ENCODE measurements around the gene PTPRN2. TPM values are rescaled to one million over a fixed set of nuclear protein-coding genes. Genes with fewer than 3 reads are reported as not detected.
"Not testable (repeated sequence)": the region's sequence is repeated elsewhere in the genome, so short reads cannot be mapped to it uniquely, and the experiment has no call there.

The PTPRN2 gene
- polyA plus RNA-seq, 6 donors from 2014 or later: 1.4 to 4.6 (median 3.8) TPM

DNA sequence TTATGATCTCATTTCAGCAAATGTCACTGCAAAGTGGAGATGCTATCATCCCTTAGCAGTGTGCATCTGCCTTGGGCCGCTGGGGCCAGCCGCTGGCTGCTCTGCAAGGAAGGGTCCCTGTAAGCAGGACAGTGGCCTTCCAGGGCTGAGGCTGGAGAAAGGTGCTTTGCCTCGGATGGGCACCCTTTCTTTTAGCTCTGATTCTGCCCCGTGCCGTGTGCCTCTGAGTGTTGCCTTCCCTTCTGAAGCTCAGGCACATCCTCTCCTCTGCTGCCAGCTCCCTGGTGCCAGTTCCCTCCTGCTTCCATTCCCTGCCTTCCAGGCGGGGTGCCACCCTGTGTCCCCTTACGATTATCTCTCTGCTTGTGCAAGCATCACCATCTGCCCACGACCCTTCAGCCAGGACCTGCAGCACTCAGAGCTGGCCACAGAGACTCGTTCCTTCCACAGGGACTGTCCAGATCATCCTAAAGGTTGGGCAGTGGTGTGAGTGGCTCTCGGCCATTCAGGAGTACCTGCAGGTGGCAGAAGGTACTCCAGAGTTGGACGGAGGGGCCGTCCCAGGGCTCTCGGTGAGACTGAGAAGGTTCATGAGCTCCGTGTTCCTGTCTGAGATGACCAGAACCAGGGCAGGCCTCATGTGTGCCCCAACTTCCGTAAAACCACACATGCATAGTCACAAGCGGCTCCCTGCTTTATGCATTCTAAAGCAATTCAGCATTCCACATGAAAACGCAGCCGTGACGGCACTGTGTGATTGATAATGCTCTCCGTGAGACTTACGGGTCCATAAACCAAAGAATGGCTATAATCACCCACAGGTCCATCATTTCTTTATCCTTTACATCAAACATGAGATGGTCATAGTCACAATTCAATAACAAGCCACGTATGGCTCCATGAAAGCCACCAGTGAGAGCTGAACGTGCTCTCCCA is 879.4 kb downstream of the PTPRN2 start:
- Mint-ChIP-seq H3K27me3 (peaks cover 17 to 29% (median 20%) of the 10 kb centered on the region in 3 donors), H3K9me3 (no peaks in the 10 kb centered on the region), H3K36me3 (no peaks in the 10 kb centered on the region), H3K4me1 (peaks cover 0 to 2% (median 0%) of the 10 kb centered on the region in 3 donors), H3K4me3 (no peak overlapping the region), H3K27ac (peak overlapping the region in 1 of 6 donors; percentile 52)
- DNase-seq (no peak), ATAC-seq (ENCODE audit: low read depth in 2 of 2) (no peak)

GRCh38 chr7:157704365-157704764 is 883.3 kb downstream of the PTPRN2 start:
- DNase-seq (no peak), ATAC-seq (ENCODE audit: low read depth in 2 of 2) (no peak)
- Mint-ChIP-seq H3K27ac (peak overlapping the region in 1 of 6 donors; percentile 47), H3K27me3 (peaks cover 38 to 61% (median 43%) of the 10 kb centered on the region in 3 donors), H3K4me1 (peaks cover 0 to 2% (median 0%) of the 10 kb centered on the region in 3 donors), H3K4me3 (peak overlapping the region in 1 of 8 donors; percentile 3), H3K9me3 (no peaks in the 10 kb centered on the region), H3K36me3 (no peaks in the 10 kb centered on the region)

- peaks cover 33 to 56% (median 45%) of the 10 kb centered on the region in 3 donors for H3K27me3 Mint-ChIP-seq
- H3K4me1 Mint-ChIP-seq: peaks cover 0 to 2% (median 0%) of the 10 kb centered on the region in 3 donors
- no peak overlapping the region for H3K4me3 Mint-ChIP-seq
- H3K9me3 Mint-ChIP-seq: no peaks in the 10 kb centered on the region
- no peaks in the 10 kb centered on the region for H3K36me3 Mint-ChIP-seq
- H3K27ac Mint-ChIP-seq: no peak overlapping the region
- ATAC-seq (ENCODE audit: low read depth in 2 of 2) (no peak), DNase-seq (no peak)
Measured at GRCh38 chr7:157703534-157704195, 884.0 kb downstream of the PTPRN2 start.

- no peak for DNase-seq
- H3K27me3 Mint-ChIP-seq: peaks cover 27 to 51% (median 40%) of the 10 kb centered on the region in 3 donors
- H3K27ac Mint-ChIP-seq: no peak overlapping the region
- no peaks in the 10 kb centered on the region for H3K36me3 Mint-ChIP-seq
- no peak overlapping the region for H3K4me3 Mint-ChIP-seq
- peaks cover 0 to under 1% (median 0%) of the 10 kb centered on the region in 3 donors for H3K4me1 Mint-ChIP-seq
- H3K9me3 Mint-ChIP-seq: no peaks in the 10 kb centered on the region
- ATAC-seq (ENCODE audit: low read depth in 2 of 2): no peak
Measured at GRCh38 chr7:157703131-157703530, 884.5 kb downstream of the PTPRN2 start.

DNA sequence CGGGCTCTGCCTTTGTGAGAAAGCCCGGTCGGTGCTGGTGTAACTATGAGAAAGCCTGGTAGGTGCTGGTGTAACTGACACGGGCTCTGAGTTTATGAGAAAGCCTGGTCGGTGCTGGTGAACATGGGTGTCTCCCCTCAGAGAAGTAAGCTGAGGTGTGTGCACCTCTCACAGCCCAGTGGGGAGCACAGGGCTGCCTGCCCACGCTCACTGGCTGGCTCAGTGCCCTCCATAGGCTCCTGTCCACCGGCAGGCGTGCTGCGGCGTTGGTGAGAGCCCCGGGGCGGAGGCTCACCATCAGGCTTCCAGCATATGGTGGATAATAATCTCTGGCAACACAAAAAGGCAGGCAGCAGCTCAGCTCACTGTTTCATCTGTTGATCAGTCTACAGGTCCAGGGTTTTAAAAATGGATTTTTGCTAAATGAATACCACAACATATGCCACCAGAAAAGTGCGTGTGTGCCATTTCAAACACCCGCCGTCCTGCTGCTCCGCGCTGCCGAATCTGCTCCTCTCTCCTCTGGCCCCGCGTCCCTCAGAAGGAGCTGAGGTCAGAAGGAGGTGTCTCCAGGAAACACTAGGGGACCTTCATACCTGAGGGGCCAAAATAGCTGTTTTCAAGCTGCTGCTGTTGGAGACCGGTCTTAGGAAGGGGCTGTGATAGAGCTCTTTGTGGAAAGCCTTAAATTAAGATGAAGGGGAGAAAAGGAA is 885.2 kb downstream of the PTPRN2 start:
- H3K4me1 Mint-ChIP-seq: no peaks in the 10 kb centered on the region

DNA sequence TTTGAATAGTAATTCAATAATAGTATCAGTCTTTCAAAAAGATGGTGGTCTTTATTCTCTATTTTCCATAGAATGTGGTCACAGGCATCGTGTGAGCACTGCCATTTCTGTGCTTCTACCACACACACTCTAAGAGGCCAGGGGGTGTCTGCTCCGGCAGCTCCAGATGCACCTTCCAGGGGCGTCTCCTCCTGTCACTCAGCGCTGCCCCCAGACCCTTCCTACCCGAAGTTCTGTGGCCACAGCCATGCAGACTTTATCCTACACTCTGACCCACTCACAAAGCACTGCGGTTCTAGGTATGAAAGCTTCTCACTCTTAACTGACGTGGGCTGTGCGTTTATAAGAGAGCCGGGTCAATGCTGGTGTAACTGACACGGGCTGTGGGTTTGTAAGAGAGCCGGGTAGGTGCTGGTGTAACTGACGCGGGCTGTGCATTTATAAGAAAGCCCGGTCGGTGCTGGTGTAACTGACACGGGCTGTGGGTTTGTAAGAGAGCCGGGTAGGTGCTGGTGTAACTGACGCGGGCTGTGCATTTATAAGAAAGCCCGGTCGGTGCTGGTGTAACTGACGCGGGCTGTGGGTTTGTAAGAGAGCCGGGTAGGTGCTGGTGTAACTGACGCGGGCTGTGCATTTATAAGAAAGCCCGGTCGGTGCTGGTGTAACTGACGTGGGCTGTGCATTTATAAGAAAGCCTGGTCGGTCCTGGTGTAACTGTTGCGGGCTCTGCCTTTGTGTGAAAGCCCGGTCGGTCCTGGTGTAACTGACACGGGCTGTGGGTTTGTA is 886.0 kb downstream of the PTPRN2 start:
- H3K36me3 Mint-ChIP-seq; H3K9me3 Mint-ChIP-seq; H3K4me1 Mint-ChIP-seq; H3K27ac Mint-ChIP-seq; ATAC-seq (ENCODE audit: low read depth in 2 of 2); DNase-seq; H3K4me3 Mint-ChIP-seq: not testable (repeated sequence)
- peaks cover 18 to 39% (median 30%) of the 10 kb centered on the region in 3 donors for H3K27me3 Mint-ChIP-seq

More for the DNA sequence above, 885.2 kb downstream of the PTPRN2 start:
- Mint-ChIP-seq H3K9me3 (peaks cover 0 to 2% (median 0%) of the 10 kb centered on the region in 7 donors), H3K27me3 (peaks cover 26 to 47% (median 37%) of the 10 kb centered on the region in 3 donors), H3K27ac (peak overlapping the region in 1 of 6 donors; percentile 79), H3K36me3 (no peaks in the 10 kb centered on the region), H3K4me3 (no peak overlapping the region)
- ATAC-seq (ENCODE audit: low read depth in 2 of 2): no peak
- DNase-seq: no peak

- ATAC-seq (ENCODE audit: low read depth in 2 of 2): no peak
- H3K27me3 Mint-ChIP-seq: peaks cover 21 to 39% (median 30%) of the 10 kb centered on the region in 3 donors
- peak overlapping the region in 1 of 8 donors; percentile 9 for H3K4me3 Mint-ChIP-seq
- peaks cover 0 to 2% (median 2%) of the 10 kb centered on the region in 7 donors for H3K9me3 Mint-ChIP-seq
- H3K27ac Mint-ChIP-seq: no peak overlapping the region
- H3K36me3 Mint-ChIP-seq: no peaks in the 10 kb centered on the region
- no peaks in the 10 kb centered on the region for H3K4me1 Mint-ChIP-seq
- no peak for DNase-seq
Measured at GRCh38 chr7:157700231-157701005, 887.2 kb downstream of the PTPRN2 start.

DNA sequence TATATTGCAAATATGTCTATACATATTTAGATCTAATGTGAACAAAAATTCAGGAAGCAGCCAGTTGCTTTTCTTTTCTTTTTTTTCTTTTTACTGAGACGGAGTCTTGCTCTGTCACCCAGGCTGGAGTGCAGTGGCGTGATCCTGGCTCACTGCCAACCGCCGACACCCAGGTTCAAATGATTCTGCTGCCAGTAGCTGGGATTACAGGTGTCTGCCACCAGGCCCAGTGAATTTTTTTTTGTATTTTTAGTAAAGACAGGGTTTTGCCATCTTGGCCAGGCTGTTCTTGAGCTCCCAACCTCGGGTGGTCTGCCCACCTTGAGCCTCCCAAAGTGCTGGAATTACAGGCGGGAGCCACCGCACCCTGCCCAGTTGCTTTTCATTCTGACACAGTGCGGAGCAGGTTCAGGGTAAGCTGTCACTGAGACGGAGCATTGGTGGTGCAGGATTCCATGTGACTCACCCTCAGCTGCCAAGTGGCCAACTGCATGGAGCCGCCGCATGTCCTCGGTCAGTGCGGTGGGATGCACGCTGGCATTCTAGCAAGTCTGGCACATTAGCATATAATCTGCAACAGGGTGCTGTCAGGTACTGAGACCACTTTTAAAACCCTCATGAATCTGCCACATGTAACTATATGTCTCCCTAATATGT is 888.1 kb downstream of the PTPRN2 start:
- ATAC-seq (ENCODE audit: low read depth in 2 of 2): no peak
- H3K27me3 Mint-ChIP-seq: peaks cover 22 to 39% (median 30%) of the 10 kb centered on the region in 3 donors
- H3K36me3 Mint-ChIP-seq: no peaks in the 10 kb centered on the region
- peaks cover 0 to 4% (median 3%) of the 10 kb centered on the region in 7 donors for H3K9me3 Mint-ChIP-seq
- DNase-seq: no peak
- no peak overlapping the region for H3K27ac Mint-ChIP-seq
- H3K4me1 Mint-ChIP-seq: no peaks in the 10 kb centered on the region
- H3K4me3 Mint-ChIP-seq: no peak overlapping the region

GRCh38 chr7:157697287-157697686 is 890.3 kb downstream of the PTPRN2 start:
- DNase-seq; H3K27ac Mint-ChIP-seq; H3K4me3 Mint-ChIP-seq; H3K4me1 Mint-ChIP-seq; ATAC-seq (ENCODE audit: low read depth in 2 of 2); H3K9me3 Mint-ChIP-seq; H3K36me3 Mint-ChIP-seq: not testable (repeated sequence)
- H3K27me3 Mint-ChIP-seq: peaks cover 25 to 33% (median 32%) of the 10 kb centered on the region in 3 donors

GRCh38 chr7:157695609-157696008 is 892.0 kb downstream of the PTPRN2 start:
- not testable (repeated sequence) for H3K9me3 Mint-ChIP-seq, H3K4me3 Mint-ChIP-seq

DNA sequence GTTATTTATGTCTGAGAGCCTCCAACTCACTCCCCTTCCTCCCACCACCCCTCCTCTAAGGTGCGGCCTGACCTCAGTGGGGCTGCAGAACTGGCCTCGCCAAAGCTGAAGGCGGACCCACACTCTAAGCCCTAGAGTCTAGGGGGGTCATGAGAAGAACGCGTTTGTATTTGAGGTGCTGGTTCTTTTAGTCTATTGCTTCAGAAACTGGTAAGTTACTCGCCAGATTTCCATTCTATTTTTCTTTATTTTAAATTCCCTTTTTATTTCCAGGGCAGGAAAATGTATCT is 893.3 kb downstream of the PTPRN2 start:
- Mint-ChIP-seq H3K36me3 (no peaks in the 10 kb centered on the region), H3K4me1 (peaks cover 0 to 12% (median 4%) of the 10 kb centered on the region in 3 donors), H3K9me3 (peaks cover 0 to 4% (median 3%) of the 10 kb centered on the region in 7 donors), H3K27ac (no peak overlapping the region), H3K4me3 (peak overlapping the region in 7 of 8 donors; percentile 6 to 80 (median 52)), H3K27me3 (peaks cover 14 to 29% (median 17%) of the 10 kb centered on the region in 3 donors)
- DNase-seq: no peak
- ATAC-seq (ENCODE audit: low read depth in 2 of 2): no peak

More at GRCh38 chr7:157695609-157696008, 892.0 kb downstream of the PTPRN2 start:
- not testable (repeated sequence) for H3K36me3 Mint-ChIP-seq; ATAC-seq (ENCODE audit: low read depth in 2 of 2); DNase-seq; H3K27ac Mint-ChIP-seq
- peaks cover 24 to 28% (median 25%) of the 10 kb centered on the region in 3 donors for H3K27me3 Mint-ChIP-seq
- peaks cover 0 to 12% (median 4%) of the 10 kb centered on the region in 3 donors for H3K4me1 Mint-ChIP-seq
